ENCODE results near the gene ARF3. TPM values are rescaled to one million over a fixed set of nuclear protein-coding genes. Genes with fewer than 3 reads are reported as not detected.

ARF3 gene
- total and polyA plus RNA-seq, 2 of the 13 experiments (the other 11 are each of a cell fraction or from before 2014, with no cell fraction given) = 53.8 to 57.9 TPM

- DNase-seq (ENCODE audit: low spot score) (no peak), ATAC-seq (no peak), FAIRE-seq (no peak)
- 36% methylated on average over 17 of the region's 23 CpGs for WGBS (ENCODE audit: low lambda C conversion rate)
- POLR2A ChIA-PET = no interaction called here
- in situ Hi-C loops (cut with HindIII; ENCODE audit: extremely low pct_ligation_motif_present, low pct_unique_long_range_greater_than_20kb) (no loop called here), intact Hi-C loops (cut with micrococcal nuclease; ENCODE audit: unreplicated experiment) (no loop called here)
- BruUV-seq (replicated peaks) = no TSS peak
- no peak overlapping the region for H2AFZ ChIP-seq (ENCODE audit: low read length)
- no peaks in the 10 kb centered on the region for H4K20me1 ChIP-seq (ENCODE audit: insufficient read depth, low read length)
- H3K27me3 ChIP-seq (ENCODE audit: control insufficient read depth in 1 of 2, insufficient read depth in 2 of 2, low read length in 2 of 2) = peaks cover 12 to 72% of the 10 kb centered on the region in 2 experiments; a peak in 4 of 5 replicates
- no peaks in the 10 kb centered on the region for H3K36me3 ChIP-seq (replicated peaks in 1 of 2; ENCODE audit: control insufficient read depth in 1 of 2, insufficient read depth in 2 of 2, low read length in 2 of 2)
- no peaks in the 10 kb centered on the region for H3K9me3 ChIP-seq (ENCODE audit: low read length)
- no peak for TF ChIP-seq SMC3 (IDR thresholded peaks at IDR 0.05; ENCODE audit: low read length)
- no peak for TF ChIP-seq ZNF260 (CRISPR knock-in tag; IDR thresholded peaks at IDR 0.05; ENCODE audit: borderline replicate concordance, low read depth)
- no peak for TF ChIP-seq ZNF569 (CRISPR knock-in tag; IDR thresholded peaks at IDR 0.05; ENCODE audit: borderline replicate concordance)
- no peak overlapping the region for H3K9ac ChIP-seq (ENCODE audit: insufficient read depth, low read depth, low read length)
- H3K4me1 ChIP-seq (ENCODE audit: insufficient read depth, low read length) = no peaks in the 10 kb centered on the region
- H3K27ac ChIP-seq (ENCODE audit: extremely low read length, insufficient read depth, low read length) = no peak overlapping the region
- no peaks in the 10 kb centered on the region for H3K79me2 ChIP-seq (ENCODE audit: insufficient read depth, low read length)
- no peak overlapping the region for H3K4me2 ChIP-seq (ENCODE audit: low read depth, low read length)
- H3K4me3 ChIP-seq (replicated peaks in 1 of 3; ENCODE audit: insufficient read depth in 1 of 3, low read depth in 2 of 3, low read length in 3 of 3) = no peak overlapping the region
- CTCF ChIA-PET (ENCODE audit: low intra/inter-chr PET ratio, low total read pairs) = interaction anchor here (1.5 kb wide), 1 partner anchor 21 kb away, joined by 3 read pairs; no protein-coding TSS in a partner anchor
Observed at GRCh38 chr12:48986720-48987291, 29.5 kb upstream of the ARF3 start.

DNA sequence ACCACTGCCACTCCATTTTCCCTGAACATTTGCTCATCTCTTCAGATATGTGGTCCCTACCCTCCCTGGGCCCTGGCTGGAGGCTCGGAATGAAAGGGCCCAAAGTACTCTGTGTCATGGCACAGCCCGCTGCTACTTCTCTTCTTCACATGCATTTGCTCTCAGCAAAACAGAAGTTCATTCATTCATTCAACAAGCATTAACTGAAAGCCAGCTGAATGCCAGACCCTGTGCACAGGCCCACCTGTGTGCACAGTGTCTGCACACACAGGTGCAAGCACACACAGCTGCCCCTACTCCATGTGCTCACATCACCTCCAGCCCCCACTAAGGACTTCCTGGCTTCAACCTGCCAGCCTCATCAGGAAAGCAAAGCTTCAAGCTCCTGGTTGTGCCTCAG is 28.6 kb upstream of the ARF3 start:
- H4K20me1 ChIP-seq (ENCODE audit: insufficient read depth, low read length) = no peaks in the 10 kb centered on the region
- H3K27me3 ChIP-seq (ENCODE audit: control insufficient read depth in 1 of 2, insufficient read depth in 2 of 2, low read length in 2 of 2) = peaks cover 20 to 78% of the 10 kb centered on the region in 2 experiments
- in situ Hi-C loops (cut with HindIII; ENCODE audit: extremely low pct_ligation_motif_present, low pct_unique_long_range_greater_than_20kb) = no loop called here
- POLR2A ChIA-PET = no interaction called here
- ATAC-seq (no peak), DNase-seq (ENCODE audit: low spot score) (no peak), FAIRE-seq (no peak)
- H3K27ac ChIP-seq (ENCODE audit: extremely low read length, insufficient read depth, low read length) = no peak overlapping the region
- TF ChIP-seq TCF7 (IDR thresholded peaks at IDR 0.05; ENCODE audit: low read depth) = no peak
- H3K4me2 ChIP-seq (ENCODE audit: low read depth, low read length) = no peak overlapping the region
- 26% methylated on average over 2 of the region's 2 CpGs for WGBS (ENCODE audit: low lambda C conversion rate)
- intact Hi-C loops (cut with micrococcal nuclease; ENCODE audit: unreplicated experiment) = no loop called here
- no peaks in the 10 kb centered on the region for H3K9me3 ChIP-seq (ENCODE audit: low read length)
- H3K4me3 ChIP-seq (replicated peaks in 1 of 3; ENCODE audit: insufficient read depth in 1 of 3, low read depth in 2 of 3, low read length in 3 of 3) = no peak overlapping the region
- no peaks in the 10 kb centered on the region for H3K79me2 ChIP-seq (ENCODE audit: insufficient read depth, low read length)
- no TSS peak for BruUV-seq (replicated peaks)
- peaks cover 3% of the 10 kb centered on the region for H3K4me1 ChIP-seq (ENCODE audit: insufficient read depth, low read length)
- no peaks in the 10 kb centered on the region for H3K36me3 ChIP-seq (replicated peaks in 1 of 2; ENCODE audit: control insufficient read depth in 1 of 2, insufficient read depth in 2 of 2, low read length in 2 of 2)
- no peak overlapping the region for H3K9ac ChIP-seq (ENCODE audit: insufficient read depth, low read depth, low read length)
- CTCF ChIA-PET (ENCODE audit: low intra/inter-chr PET ratio, low total read pairs) = no interaction called here
- no peak overlapping the region for H2AFZ ChIP-seq (ENCODE audit: low read length)

Measured in HepG2 (cell line).